Breast epithelium (tissue), 4 donors: ENCODE results near the gene FHIT. TPM values are rescaled to one million over a fixed set of nuclear protein-coding genes. Genes with fewer than 3 reads are reported as not detected.

ENCODE experiments used
- DNase-seq, 2 donors: peaks; one replicate each; pipeline ENCODE4 v3.0.0-alpha.2; 2019; ENCODE audit warnings: low spot score in 2 of 2
- H3K27ac ChIP-seq, 2 donors: fragments of 200-600 bp; sonication (generic) in 1 of 2; one replicate each; pipeline ENCODE4 v1.5.1; 2016 to 2019; ENCODE audit warnings: mild to moderate bottlenecking in 1 of 2
- H3K27me3 ChIP-seq, 2 donors: fragments of 200-600 bp; sonication (generic) in 1 of 2; one replicate each; pipeline versions ENCODE4 v1.5.1 to v1.6.0; 2017 to 2019; ENCODE audit warnings: control low read depth in 1 of 2, mild to moderate bottlenecking in 1 of 2
- H3K36me3 ChIP-seq: fragments of 200-600 bp; one replicate; pipeline ENCODE4 v1.5.1; 2019
- H3K4me1 ChIP-seq, 2 donors: fragments of 200-600 bp; sonication (generic); one replicate each; pipeline ENCODE4 v1.5.1; 2016 to 2019; ENCODE audit warnings: control low read depth in 1 of 2
- H3K4me3 ChIP-seq, 3 donors: fragments of 200-600 bp; sonication (generic); 1 replicate in 2 of 3; 2 replicates in 1 of 3; pipeline ENCODE4 v1.5.1; 2016 to 2019; ENCODE audit warnings: mild to moderate bottlenecking in 3 of 3, moderate library complexity in 2 of 3
- H3K9me3 ChIP-seq, 2 donors: fragments of 200-600 bp; sonication (generic) in 1 of 2; one replicate each; pipeline ENCODE4 v1.5.1; 2016 to 2019; ENCODE audit warnings: control low read depth in 1 of 2
- POLR2A ChIP-seq: fragments of 450-650 bp; IDR thresholded peaks from one replicate; pipeline ENCODE4 v1.6.1; 2016; ENCODE audit warnings: antibody characterized with exemption, mild to moderate bottlenecking, moderate library complexity
- POLR2AphosphoS5 ChIP-seq, 3 donors: sonication (generic); formaldehyde crosslinking; IDR thresholded peaks; one replicate each; pipeline ENCODE4 v1.6.1; 2017; ENCODE audit warnings: antibody characterized with exemption in 3 of 3
- intact Hi-C: fragments of 100-400 bp; cut with DNase I; formaldehyde crosslinking; loops from one replicate; pipeline ENCODE4 v1.15.1; 2023; ENCODE audit warnings: low total_unique reads
- total RNA-seq, 3 donors: library from RNA; depleted of rRNA; stranded (reverse); fragments of >200 nt; gene quantifications; one replicate each; pipeline ENCODE4 v1.1.0, GENCODE V29; 2016
- TF ChIP-seq, protein P1 (sequence below), 3 donors: fragments of 450-650 bp; IDR thresholded peaks; one replicate each; pipeline ENCODE4 v1.5.1; 2016 to 2017; ENCODE audit warnings: antibody characterized with exemption in 3 of 3, mild to moderate bottlenecking in 3 of 3, moderate library complexity in 3 of 3

The FHIT gene
- total RNA-seq, 3 donors from 2014 or later, result 9.0 to 19.2 (median 17.7) TPM

GRCh38 chr3:61111825-61112224, 139.4 kb downstream of the FHIT start:
- Histone ChIP-seq H3K4me1 (no peaks in the 10 kb centered on the region), H3K4me3 (no peak overlapping the region), H3K9me3 (no peaks in the 10 kb centered on the region), H3K36me3 (no peaks in the 10 kb centered on the region), H3K27me3 (no peaks in the 10 kb centered on the region), H3K27ac (no peak overlapping the region)
- intact Hi-C loops, result no loop called here
- TF ChIP-seq POLR2A (no peak), POLR2AphosphoS5 (IDR thresholded peaks at IDR 0.05) (no peak)
- TF ChIP-seq, protein P1, sequence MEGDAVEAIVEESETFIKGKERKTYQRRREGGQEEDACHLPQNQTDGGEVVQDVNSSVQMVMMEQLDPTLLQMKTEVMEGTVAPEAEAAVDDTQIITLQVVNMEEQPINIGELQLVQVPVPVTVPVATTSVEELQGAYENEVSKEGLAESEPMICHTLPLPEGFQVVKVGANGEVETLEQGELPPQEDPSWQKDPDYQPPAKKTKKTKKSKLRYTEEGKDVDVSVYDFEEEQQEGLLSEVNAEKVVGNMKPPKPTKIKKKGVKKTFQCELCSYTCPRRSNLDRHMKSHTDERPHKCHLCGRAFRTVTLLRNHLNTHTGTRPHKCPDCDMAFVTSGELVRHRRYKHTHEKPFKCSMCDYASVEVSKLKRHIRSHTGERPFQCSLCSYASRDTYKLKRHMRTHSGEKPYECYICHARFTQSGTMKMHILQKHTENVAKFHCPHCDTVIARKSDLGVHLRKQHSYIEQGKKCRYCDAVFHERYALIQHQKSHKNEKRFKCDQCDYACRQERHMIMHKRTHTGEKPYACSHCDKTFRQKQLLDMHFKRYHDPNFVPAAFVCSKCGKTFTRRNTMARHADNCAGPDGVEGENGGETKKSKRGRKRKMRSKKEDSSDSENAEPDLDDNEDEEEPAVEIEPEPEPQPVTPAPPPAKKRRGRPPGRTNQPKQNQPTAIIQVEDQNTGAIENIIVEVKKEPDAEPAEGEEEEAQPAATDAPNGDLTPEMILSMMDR (IDR thresholded peaks at IDR 0.05), result no peak
- DNase-seq, result no peak

DNA sequence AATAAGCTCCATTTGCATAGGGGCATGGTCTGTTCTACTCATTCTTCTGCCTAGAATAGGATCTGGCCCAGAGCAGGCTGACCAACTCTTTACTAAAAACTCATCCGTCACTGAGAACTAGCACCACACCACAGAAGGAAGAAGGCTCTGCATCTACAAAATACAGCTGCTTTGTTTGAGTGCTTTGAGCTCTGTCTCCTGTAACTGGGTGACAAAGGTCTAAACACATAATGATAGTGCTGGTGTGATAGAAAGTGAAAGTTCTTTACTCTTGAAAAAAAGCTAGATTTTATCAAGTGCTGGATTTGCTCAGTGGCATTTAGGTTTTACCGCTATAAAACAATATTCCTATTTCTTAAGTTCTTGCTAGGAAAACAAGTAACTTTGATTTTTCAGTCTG, 140.7 kb downstream of the FHIT start:
- intact Hi-C loops, result no loop called here
- TF ChIP-seq POLR2A, result no peak
- no peak for TF ChIP-seq POLR2AphosphoS5 (IDR thresholded peaks at IDR 0.05)
- TF ChIP-seq, protein P1 (IDR thresholded peaks at IDR 0.05), result no peak

GRCh38 chr3:61108247-61109019, 142.8 kb downstream of the FHIT start:
- no peak for DNase-seq
- H3K27ac ChIP-seq, result no peak overlapping the region
- H3K4me1 ChIP-seq, result no peaks in the 10 kb centered on the region
- no peaks in the 10 kb centered on the region for H3K9me3 ChIP-seq
- H3K36me3 ChIP-seq, result no peaks in the 10 kb centered on the region
- H3K4me3 ChIP-seq, result no peak overlapping the region
- H3K27me3 ChIP-seq, result no peaks in the 10 kb centered on the region
- intact Hi-C loops, result loop anchor here (5.0 kb wide), 1 partner anchor 1166 kb away; no protein-coding TSS in a partner anchor
- no peak for TF ChIP-seq POLR2AphosphoS5 (IDR thresholded peaks at IDR 0.05)
- TF ChIP-seq, protein P1 (IDR thresholded peaks at IDR 0.05), result no peak

More for the DNA sequence above, 140.7 kb downstream of the FHIT start:
- no peaks in the 10 kb centered on the region for H3K36me3 ChIP-seq
- no peak overlapping the region for H3K4me3 ChIP-seq
- no peaks in the 10 kb centered on the region for H3K9me3 ChIP-seq
- no peaks in the 10 kb centered on the region for H3K27me3 ChIP-seq
- DNase-seq, result no peak
- H3K27ac ChIP-seq, result no peak overlapping the region
- no peaks in the 10 kb centered on the region for H3K4me1 ChIP-seq

- no peak overlapping the region for H3K27ac ChIP-seq
- no peak overlapping the region for H3K4me3 ChIP-seq
- H3K9me3 ChIP-seq, result no peaks in the 10 kb centered on the region
- no peak for DNase-seq
- no peak for TF ChIP-seq POLR2AphosphoS5 (IDR thresholded peaks at IDR 0.05)
- TF ChIP-seq POLR2A, result no peak
- TF ChIP-seq, protein P1 (IDR thresholded peaks at IDR 0.05), result no peak
- intact Hi-C loops, result no loop called here
- H3K36me3 ChIP-seq, result no peaks in the 10 kb centered on the region
- no peaks in the 10 kb centered on the region for H3K4me1 ChIP-seq
- no peaks in the 10 kb centered on the region for H3K27me3 ChIP-seq
Observed at GRCh38 chr3:61094608-61095007, 156.6 kb downstream of the FHIT start.

DNA sequence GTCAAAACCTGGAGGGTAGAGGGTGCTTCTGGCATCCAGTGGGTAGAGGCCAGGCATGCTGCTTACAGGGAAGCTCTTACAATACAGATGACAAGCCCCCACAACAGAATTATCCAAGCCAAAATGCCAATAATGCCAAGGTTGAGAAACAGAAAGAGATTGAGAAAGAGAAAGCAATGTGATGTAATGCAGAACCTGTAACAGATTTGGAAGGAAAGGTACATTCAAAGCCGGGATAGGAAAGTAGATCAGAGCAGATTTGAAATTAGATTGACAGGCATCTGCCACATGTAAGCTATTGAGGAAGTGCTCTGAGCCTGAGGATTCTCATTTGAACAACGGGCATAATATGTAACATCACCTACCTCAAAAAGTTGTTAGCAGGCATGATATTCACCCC, 157.9 kb downstream of the FHIT start:
- Histone ChIP-seq H3K36me3 (no peaks in the 10 kb centered on the region), H3K27me3 (no peaks in the 10 kb centered on the region), H3K9me3 (no peaks in the 10 kb centered on the region), H3K4me1 (no peaks in the 10 kb centered on the region), H3K27ac (no peak overlapping the region), H3K4me3 (no peak overlapping the region)
- intact Hi-C loops, result no loop called here
- TF ChIP-seq POLR2A (no peak), POLR2AphosphoS5 (IDR thresholded peaks at IDR 0.05) (no peak)
- TF ChIP-seq, protein P1 (IDR thresholded peaks at IDR 0.05), result no peak
- no peak for DNase-seq
